Adrenal gland (tissue), 12 donors: ENCODE results near the gene RAI2. TPM values are rescaled to one million over a fixed set of nuclear protein-coding genes. Genes with fewer than 3 reads are reported as not detected.
"Not testable (repeated sequence)": the region's sequence is repeated elsewhere in the genome, so short reads cannot be mapped to it uniquely, and the experiment has no call there.

Source experiments
- DNase-seq, 7 donors: peaks; one replicate each; pipeline ENCODE4 v3.0.0-alpha.2; 2019 to 2020
- H3K27ac ChIP-seq, 5 donors: fragments of 200-600 bp; sonication (generic) in 4 of 5; 1 replicate in 3 of 5; 2 replicates in 2 of 5; pipeline versions ENCODE4 v1.5.1 to v1.8.0; 2016 to 2020; ENCODE audit warnings: mild to moderate bottlenecking in 1 of 5
- H3K27me3 ChIP-seq: fragments of 200-600 bp; 2 replicates; pipeline ENCODE4 v1.8.0; 2021
- H3K36me3 ChIP-seq, 2 donors: fragments of 200-600 bp; replicated peaks in 1 of 2; 1 replicate in 1 of 2; 2 replicates in 1 of 2; pipeline versions ENCODE4 v1.5.1 to v1.8.0; 2018 to 2022
- H3K4me1 ChIP-seq, 2 donors: fragments of 200-600 bp; replicated peaks in 1 of 2; 1 replicate in 1 of 2; 2 replicates in 1 of 2; pipeline versions ENCODE4 v1.5.1 to v1.8.0; 2018 to 2021
- H3K4me3 ChIP-seq, 4 donors: fragments of 200-600 bp; sonication (generic) in 3 of 4; one replicate each; pipeline ENCODE4 v1.5.1; 2016 to 2018
- H3K9me3 ChIP-seq, 3 donors: fragments of 200-600 bp; sonication (generic) in 1 of 3; replicated peaks in 1 of 3; 1 replicate in 2 of 3; 2 replicates in 1 of 3; pipeline versions ENCODE4 v1.5.1 to v1.8.0; 2016 to 2021
- POLR2A ChIP-seq, 2 donors: fragments of 450-650 bp; IDR thresholded peaks; one replicate each; pipeline ENCODE4 v1.6.1; 2017; ENCODE audit warnings: antibody characterized with exemption in 2 of 2, mild to moderate bottlenecking in 2 of 2, moderate library complexity in 1 of 2
- WGBS, 4 donors: extraction: QIAGEN DNeasy Blood & Tissue Kit in 2 of 4; methylation state at CpG; one replicate each; pipeline versions ENCODE4 v1.1.5 to v1.1.7; 2013 to 2017; 5-methylcytosine and 5-hydroxymethylcytosine counted together
- intact Hi-C, 2 donors: fragments of 100-400 bp; cut with DNase I; formaldehyde crosslinking; loops; one replicate each; pipeline versions ENCODE4 v1.14.1 to v1.15.0; 2022 to 2023
- polyA plus RNA-seq, 3 donors: library from polyadenylated mRNA; stranded (reverse); fragments of 200-250 nt in 2 of 3; fragments of 350-450 nt in 1 of 3; fragmentation: Illumina TruSeq in 1 of 3; extraction: RNeasy Lipid Tissue Mini Kit (QIAGEN cat#74804) in 1 of 3; gene quantifications; one replicate each; pipeline ENCODE4 v1.2.3, GENCODE V29; 2013 to 2014
- total RNA-seq, 9 donors: library from RNA; depleted of rRNA in 4 of 9; stranded (reverse); fragments of >200 nt in 4 of 9; fragments of 120-200 nt in 1 of 9; fragmentation: NEBNext Ultra II Directional in 1 of 9; extraction: Animal tissue kit (Norgen Biotek cat#: 25700) in 1 of 9; gene quantifications; one replicate each; pipeline versions ENCODE4 v1.1.0 to v1.2.4, GENCODE V29; 2013 to 2023
- TF ChIP-seq, protein P1 (sequence below), 6 experiments: fragments of 450-650 bp in 4 of 6; fragments of 200-600 bp in 2 of 6; sonication (generic) in 1 of 6; IDR thresholded peaks; 1 replicate in 5 of 6; 2 replicates in 1 of 6; pipeline versions ENCODE4 v1.5.1 to v1.8.0; 2016 to 2021; ENCODE audit warnings: antibody characterized with exemption in 6 of 6, mild to moderate bottlenecking in 2 of 6, moderate library complexity in 1 of 6
- donor health status: healthy with polysubstance abuse.
- donor health status: Bipolar disorder and iron deficiency.
- donor health status: DM: yes; HTN: yes; CAD: no.
- donor health status: DM: no; HTN: no; CAD: no.
- donor health status: DM: no; HTN: no; CAD: no.
- donor health status: DM: yes; HTN: yes; CAD: no.

RAI2 gene
- total and polyA plus RNA-seq, 12 donors = 0.39 to 26.9 (median 15.0) TPM

DNA sequence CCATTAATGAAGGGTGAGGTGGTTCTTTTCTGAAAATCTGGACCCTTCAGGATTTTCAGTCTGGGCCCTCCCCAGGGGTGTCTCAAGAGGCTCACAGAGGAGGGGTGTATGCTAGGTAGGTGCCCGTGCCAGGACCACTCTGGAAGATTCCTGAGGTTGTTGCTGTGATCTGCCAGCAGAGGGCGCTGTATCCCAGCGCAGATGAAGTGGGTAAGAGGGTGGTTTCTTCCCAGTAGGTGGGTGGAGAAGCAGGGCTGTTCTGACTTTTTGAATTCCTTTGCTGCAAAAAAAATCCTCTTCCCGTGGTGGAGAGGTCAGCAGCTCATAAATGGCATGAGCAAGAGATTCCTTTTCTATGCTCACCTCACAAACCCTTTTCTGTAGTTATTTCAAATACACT, 72.7 kb downstream of the RAI2 start:
- 0 to 9% (median 7%) methylated on average over 4 of the region's 4 CpGs for WGBS, 4 donors
- Histone ChIP-seq H3K9me3 (no peaks in the 10 kb centered on the region), H3K27ac (no peak overlapping the region), H3K4me1 (no peaks in the 10 kb centered on the region), H3K27me3 (no peaks in the 10 kb centered on the region), H3K4me3 (no peak overlapping the region), H3K36me3 (no peaks in the 10 kb centered on the region)
- intact Hi-C loops = loop anchor here in 1 of 2 donors (10.0 kb wide), 1 partner anchor 416 kb away; no protein-coding TSS in a partner anchor
- no peak for TF ChIP-seq POLR2A (IDR thresholded peaks at IDR 0.05)
- TF ChIP-seq, protein P1, sequence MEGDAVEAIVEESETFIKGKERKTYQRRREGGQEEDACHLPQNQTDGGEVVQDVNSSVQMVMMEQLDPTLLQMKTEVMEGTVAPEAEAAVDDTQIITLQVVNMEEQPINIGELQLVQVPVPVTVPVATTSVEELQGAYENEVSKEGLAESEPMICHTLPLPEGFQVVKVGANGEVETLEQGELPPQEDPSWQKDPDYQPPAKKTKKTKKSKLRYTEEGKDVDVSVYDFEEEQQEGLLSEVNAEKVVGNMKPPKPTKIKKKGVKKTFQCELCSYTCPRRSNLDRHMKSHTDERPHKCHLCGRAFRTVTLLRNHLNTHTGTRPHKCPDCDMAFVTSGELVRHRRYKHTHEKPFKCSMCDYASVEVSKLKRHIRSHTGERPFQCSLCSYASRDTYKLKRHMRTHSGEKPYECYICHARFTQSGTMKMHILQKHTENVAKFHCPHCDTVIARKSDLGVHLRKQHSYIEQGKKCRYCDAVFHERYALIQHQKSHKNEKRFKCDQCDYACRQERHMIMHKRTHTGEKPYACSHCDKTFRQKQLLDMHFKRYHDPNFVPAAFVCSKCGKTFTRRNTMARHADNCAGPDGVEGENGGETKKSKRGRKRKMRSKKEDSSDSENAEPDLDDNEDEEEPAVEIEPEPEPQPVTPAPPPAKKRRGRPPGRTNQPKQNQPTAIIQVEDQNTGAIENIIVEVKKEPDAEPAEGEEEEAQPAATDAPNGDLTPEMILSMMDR (IDR thresholded peaks at IDR 0.05) = peak; percentile 47 to 81 (median 72)
- peak; percentile 24 to 60 (median 31) for DNase-seq

DNA sequence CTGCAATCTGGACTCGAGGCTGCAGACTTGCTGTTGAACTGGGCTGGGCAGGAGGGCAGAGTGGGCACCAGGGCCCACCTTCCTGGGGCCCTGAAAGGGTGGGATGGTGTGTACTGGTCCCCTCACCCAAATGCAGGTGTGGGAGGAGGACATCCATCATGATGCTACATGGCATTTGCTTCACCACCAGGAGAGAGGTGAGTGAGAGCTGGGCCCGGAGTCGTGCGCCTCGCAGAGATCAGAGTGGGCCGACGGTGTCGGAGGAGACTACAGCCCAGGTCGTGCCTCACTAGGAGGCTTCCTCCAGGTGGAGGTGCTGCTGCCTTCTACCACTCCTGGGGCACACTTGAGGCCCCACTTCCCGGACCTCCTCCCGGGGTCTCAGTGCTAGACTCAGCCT, 73.5 kb downstream of the RAI2 start:
- H3K27ac ChIP-seq = no peak overlapping the region

DNA sequence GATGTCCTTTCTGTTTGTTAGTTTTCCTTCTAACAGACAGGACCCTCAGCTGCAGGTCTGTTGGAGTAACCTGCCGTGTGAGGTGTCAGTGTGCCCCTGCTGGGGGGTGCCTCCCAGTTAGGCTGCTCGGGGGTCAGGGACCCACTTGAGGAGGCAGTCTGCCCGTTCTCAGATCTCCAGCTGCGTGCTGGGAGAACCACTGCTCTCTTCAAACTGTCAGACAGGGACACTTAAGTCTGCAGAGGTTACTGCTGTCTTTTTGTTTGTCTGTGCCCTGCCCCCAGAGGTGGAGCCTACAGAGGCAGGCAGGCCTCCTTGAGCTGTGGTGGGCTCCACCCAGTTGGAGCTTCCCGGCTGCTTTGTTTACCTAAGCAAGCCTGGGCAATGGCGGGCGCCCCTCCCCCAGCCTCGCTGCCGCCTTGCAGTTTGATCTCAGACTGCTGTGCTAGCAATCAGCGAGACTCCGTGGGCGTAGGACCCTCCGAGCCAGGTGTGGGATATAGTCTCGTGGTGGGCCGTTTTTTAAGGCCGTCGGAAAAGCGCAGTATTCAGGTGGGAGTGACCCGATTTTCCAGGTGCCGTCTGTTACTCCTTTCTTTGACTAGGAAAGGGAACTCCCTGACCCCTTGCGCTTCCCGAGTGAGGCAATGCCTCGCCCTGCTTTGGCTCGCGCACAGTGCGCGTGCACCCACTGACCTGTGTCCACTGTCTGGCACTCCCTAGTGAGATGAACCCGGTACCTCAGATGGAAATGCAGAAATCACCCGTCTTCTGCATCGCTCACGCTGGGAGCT, 74.3 kb downstream of the RAI2 start:
- not testable (repeated sequence) for H3K27me3 ChIP-seq, H3K27ac ChIP-seq, H3K4me3 ChIP-seq, H3K9me3 ChIP-seq, H3K36me3 ChIP-seq, H3K4me1 ChIP-seq, DNase-seq
- 61 to 78% (median 71%) methylated on average over 3 to 25 of the region's 31 CpGs for WGBS, 4 donors
- intact Hi-C loops = loop anchor here in 1 of 2 donors (10.0 kb wide), 1 partner anchor 418 kb away; no protein-coding TSS in a partner anchor

More for the DNA sequence above, 73.5 kb downstream of the RAI2 start:
- Histone ChIP-seq H3K36me3 (no peaks in the 10 kb centered on the region), H3K4me1 (no peaks in the 10 kb centered on the region), H3K9me3 (no peaks in the 10 kb centered on the region), H3K27me3 (no peaks in the 10 kb centered on the region), H3K4me3 (no peak overlapping the region)
- DNase-seq = no peak
- WGBS, 4 donors = 81 to 89% (median 83%) methylated on average over 5 to 11 of the region's 11 CpGs
- TF ChIP-seq, protein P1 (IDR thresholded peaks at IDR 0.05) = no peak
- no peak for TF ChIP-seq POLR2A (IDR thresholded peaks at IDR 0.05)
- intact Hi-C loops = loop anchor here in 1 of 2 donors (10.0 kb wide), 1 partner anchor 417 kb away; no protein-coding TSS in a partner anchor

DNA sequence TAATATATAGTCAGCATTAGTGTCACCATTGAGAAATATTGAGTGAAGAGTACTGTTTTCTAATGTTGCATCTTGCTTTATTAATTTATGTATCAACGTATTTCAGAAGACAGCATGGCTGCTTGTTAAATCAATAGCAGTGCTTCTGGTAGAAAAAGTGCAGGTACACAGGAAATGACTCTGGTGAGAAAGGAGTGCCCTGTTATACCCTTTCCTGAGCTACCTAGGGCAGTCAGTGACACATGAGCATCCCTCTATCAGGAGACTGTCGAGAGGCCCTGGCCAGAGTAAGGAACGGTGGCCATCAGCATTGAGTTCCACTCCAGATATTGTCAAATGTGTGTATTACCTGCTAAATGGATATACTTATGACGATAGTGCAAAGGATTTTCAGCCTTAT, 81.7 kb downstream of the RAI2 start:
- intact Hi-C loops = no loop called here
- 80 to 93% (median 89%) methylated on average over 2 to 4 of the region's 4 CpGs for WGBS, 4 donors
- Histone ChIP-seq H3K4me3 (no peak overlapping the region), H3K27me3 (no peaks in the 10 kb centered on the region), H3K9me3 (no peaks in the 10 kb centered on the region), H3K36me3 (no peaks in the 10 kb centered on the region), H3K27ac (no peak overlapping the region), H3K4me1 (no peaks in the 10 kb centered on the region)
- DNase-seq = no peak
- no peak for TF ChIP-seq POLR2A (IDR thresholded peaks at IDR 0.05)
- TF ChIP-seq, protein P1 (IDR thresholded peaks at IDR 0.05) = no peak
